GM10266 (cell line): ENCODE results near the gene ITIH5.

Experiments used
- DNase-seq: peaks from one replicate; pipeline ENCODE4 v3.0.0; 2012; ENCODE audit errors: extremely low spot score
- TF ChIP-seq, protein P1 (sequence below): IDR thresholded peaks from 2 replicates; pipeline ENCODE4 v1.5.1; 2012; ENCODE audit warnings: mild to moderate bottlenecking, low read depth; ENCODE audit not compliant: control insufficient read depth, insufficient read depth; ENCODE audit errors: missing control alignments

Gene ITIH5

GRCh38 chr10:7601023-7601656 lies 65.6 kb downstream of the ITIH5 start:
- no peak for DNase-seq
- TF ChIP-seq, protein P1, sequence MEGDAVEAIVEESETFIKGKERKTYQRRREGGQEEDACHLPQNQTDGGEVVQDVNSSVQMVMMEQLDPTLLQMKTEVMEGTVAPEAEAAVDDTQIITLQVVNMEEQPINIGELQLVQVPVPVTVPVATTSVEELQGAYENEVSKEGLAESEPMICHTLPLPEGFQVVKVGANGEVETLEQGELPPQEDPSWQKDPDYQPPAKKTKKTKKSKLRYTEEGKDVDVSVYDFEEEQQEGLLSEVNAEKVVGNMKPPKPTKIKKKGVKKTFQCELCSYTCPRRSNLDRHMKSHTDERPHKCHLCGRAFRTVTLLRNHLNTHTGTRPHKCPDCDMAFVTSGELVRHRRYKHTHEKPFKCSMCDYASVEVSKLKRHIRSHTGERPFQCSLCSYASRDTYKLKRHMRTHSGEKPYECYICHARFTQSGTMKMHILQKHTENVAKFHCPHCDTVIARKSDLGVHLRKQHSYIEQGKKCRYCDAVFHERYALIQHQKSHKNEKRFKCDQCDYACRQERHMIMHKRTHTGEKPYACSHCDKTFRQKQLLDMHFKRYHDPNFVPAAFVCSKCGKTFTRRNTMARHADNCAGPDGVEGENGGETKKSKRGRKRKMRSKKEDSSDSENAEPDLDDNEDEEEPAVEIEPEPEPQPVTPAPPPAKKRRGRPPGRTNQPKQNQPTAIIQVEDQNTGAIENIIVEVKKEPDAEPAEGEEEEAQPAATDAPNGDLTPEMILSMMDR, result no peak

GRCh38 chr10:7598771-7599170 lies 68.0 kb downstream of the ITIH5 start:
- TF ChIP-seq, protein P1, result no peak
- DNase-seq, result no peak

DNA sequence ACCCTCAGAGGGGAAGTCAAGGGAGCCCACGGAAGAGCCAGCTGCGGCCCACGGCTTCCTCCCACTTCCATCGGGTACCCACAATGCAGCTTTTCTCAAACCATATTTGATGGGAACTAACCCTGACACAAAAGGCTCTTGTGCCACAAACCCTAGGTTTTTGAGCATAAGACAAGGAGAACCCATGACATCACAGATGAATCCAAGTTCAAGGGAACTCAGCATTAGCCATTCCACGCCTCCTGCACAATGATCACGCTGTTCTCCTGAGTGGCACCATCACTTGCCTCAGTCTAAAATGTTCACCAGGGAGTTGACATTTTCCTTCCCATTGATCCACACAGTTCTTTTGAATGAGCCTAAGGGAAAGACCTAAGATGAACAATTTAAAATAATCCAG lies 70.4 kb downstream of the ITIH5 start:
- DNase-seq, result no peak
- TF ChIP-seq, protein P1, result no peak

DNA sequence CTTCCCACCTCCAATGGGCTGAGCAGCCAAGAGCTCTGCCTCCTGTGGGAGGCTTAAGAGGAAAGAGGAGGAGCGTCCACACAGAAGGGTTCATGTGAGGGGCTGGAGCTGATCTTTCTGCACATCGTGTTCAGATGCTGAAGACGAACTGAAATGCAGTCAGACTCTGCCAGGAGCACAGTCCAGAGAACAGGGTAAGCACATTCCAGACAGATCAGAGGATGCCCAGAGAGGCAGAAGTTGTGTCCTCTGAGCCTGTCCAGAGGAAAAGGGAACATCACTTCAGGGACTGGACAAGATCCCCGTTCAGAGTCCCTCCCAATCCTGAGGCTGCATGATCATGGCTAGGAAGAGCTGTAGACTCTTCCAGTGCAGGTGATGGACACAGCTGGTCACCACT lies 72.9 kb downstream of the ITIH5 start:
- TF ChIP-seq, protein P1, result no peak
- DNase-seq, result no peak

DNA sequence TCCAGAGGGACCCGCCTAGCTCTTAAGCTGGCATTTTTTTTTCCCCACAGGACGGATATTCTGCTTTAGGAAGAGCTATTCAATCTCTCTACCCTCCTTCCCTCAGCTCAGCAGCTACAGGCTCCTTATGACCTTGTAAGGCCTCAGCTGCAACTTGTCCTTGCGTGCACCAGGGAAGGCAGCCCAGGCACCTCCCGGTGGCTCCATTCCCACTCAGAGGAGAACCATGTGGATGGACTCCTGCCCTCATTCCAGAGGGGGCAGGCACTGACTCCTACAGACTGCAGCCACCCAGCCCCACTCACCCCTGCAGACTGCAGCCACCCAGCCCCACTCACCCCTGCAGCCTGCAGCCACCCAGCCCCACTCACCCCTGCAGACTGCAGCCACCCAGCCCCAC lies 73.7 kb downstream of the ITIH5 start:
- TF ChIP-seq, protein P1, result no peak
- DNase-seq, result no peak

DNA sequence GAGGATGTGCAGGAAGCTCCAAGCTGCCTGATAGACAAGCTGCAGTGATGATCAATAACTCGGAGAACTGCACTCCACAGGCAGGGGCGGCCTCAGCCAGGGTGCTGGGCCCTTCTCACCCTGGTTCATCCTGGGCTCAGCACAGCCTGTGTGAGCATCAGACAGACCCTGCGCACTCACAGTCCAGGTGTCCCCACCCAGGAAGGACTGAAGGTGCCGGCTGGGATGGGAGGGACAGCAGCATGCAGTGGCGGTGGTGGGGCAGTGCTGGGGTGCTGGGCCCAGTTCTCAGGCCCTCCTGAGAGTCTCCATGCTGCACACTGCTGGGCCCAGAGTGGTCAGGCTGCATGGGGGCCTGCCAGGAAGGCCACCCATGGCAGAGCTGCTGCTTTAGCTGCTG lies 74.1 kb downstream of the ITIH5 start:
- DNase-seq, result no peak
- TF ChIP-seq, protein P1, result no peak

- DNase-seq, result no peak
- TF ChIP-seq, protein P1, result no peak
Measured at GRCh38 chr10:7590271-7590670, 76.5 kb downstream of the ITIH5 start.
